HL-60 (cell line): Measurements from ENCODE around the gene CCNO.

Experiments used
- DNase-seq, 2 experiments: peaks; one replicate each; pipeline ENCODE4 v3.0.0-alpha.2; 2010 to 2020; ENCODE audit warnings: low read depth in 1 of 2, low spot score in 1 of 2
- H3K27ac ChIP-seq: fragments of 250-450 bp; sonication (Bioruptor Pico); replicated peaks from 2 replicates; pipeline ENCODE4 v1.5.1; 2020; ENCODE audit warnings: mild to moderate bottlenecking, moderate library complexity
- H3K27me3 ChIP-seq: fragments of 250-450 bp; sonication (Bioruptor Pico); 2 replicates; pipeline ENCODE4 v1.5.1; 2021; ENCODE audit warnings: mild to moderate bottlenecking, moderate library complexity; ENCODE audit not compliant: insufficient read depth, poor library complexity, severe bottlenecking
- H3K4me3 ChIP-seq: replicated peaks from 2 replicates; pipeline ENCODE4 v1.5.1; 2011; ENCODE audit warnings: mild to moderate bottlenecking, control low read depth, low read length; ENCODE audit not compliant: insufficient read depth
- GABPA ChIP-seq: IDR thresholded peaks from 2 replicates; pipeline ENCODE4 v1.6.1; 2012; ENCODE audit warnings: low read depth
- POLR2AphosphoS5 ChIP-seq: IDR thresholded peaks from 2 replicates; pipeline ENCODE4 v1.6.1; 2012; ENCODE audit warnings: low read depth
- SPI1 ChIP-seq: IDR thresholded peaks from 2 replicates; pipeline ENCODE4 v1.6.1; 2012; ENCODE audit warnings: low read depth, mild to moderate bottlenecking, borderline replicate concordance
- TF ChIP-seq, protein P1 (sequence below): IDR thresholded peaks from one replicate; pipeline ENCODE4 v1.5.1; 2011; ENCODE audit warnings: low read length, control low read depth, inconsistent platforms; ENCODE audit not compliant: insufficient read depth
- TF ChIP-seq, protein P2 (sequence below): IDR thresholded peaks from 2 replicates; pipeline ENCODE4 v1.6.1; 2012; ENCODE audit warnings: low read depth; ENCODE audit not compliant: insufficient replicate concordance

CCNO gene

GRCh38 chr5:55219770-55220169 lies 13.6 kb downstream of the CCNO start:
- Histone ChIP-seq H3K27ac (no peak overlapping the region), H3K4me3 (no peak overlapping the region), H3K27me3 (peaks cover 25% of the 10 kb centered on the region)
- TF ChIP-seq, protein P1, sequence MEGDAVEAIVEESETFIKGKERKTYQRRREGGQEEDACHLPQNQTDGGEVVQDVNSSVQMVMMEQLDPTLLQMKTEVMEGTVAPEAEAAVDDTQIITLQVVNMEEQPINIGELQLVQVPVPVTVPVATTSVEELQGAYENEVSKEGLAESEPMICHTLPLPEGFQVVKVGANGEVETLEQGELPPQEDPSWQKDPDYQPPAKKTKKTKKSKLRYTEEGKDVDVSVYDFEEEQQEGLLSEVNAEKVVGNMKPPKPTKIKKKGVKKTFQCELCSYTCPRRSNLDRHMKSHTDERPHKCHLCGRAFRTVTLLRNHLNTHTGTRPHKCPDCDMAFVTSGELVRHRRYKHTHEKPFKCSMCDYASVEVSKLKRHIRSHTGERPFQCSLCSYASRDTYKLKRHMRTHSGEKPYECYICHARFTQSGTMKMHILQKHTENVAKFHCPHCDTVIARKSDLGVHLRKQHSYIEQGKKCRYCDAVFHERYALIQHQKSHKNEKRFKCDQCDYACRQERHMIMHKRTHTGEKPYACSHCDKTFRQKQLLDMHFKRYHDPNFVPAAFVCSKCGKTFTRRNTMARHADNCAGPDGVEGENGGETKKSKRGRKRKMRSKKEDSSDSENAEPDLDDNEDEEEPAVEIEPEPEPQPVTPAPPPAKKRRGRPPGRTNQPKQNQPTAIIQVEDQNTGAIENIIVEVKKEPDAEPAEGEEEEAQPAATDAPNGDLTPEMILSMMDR, result no peak
- no peak for TF ChIP-seq SPI1
- no peak for TF ChIP-seq GABPA
- TF ChIP-seq POLR2AphosphoS5, result no peak
- TF ChIP-seq, protein P2, sequence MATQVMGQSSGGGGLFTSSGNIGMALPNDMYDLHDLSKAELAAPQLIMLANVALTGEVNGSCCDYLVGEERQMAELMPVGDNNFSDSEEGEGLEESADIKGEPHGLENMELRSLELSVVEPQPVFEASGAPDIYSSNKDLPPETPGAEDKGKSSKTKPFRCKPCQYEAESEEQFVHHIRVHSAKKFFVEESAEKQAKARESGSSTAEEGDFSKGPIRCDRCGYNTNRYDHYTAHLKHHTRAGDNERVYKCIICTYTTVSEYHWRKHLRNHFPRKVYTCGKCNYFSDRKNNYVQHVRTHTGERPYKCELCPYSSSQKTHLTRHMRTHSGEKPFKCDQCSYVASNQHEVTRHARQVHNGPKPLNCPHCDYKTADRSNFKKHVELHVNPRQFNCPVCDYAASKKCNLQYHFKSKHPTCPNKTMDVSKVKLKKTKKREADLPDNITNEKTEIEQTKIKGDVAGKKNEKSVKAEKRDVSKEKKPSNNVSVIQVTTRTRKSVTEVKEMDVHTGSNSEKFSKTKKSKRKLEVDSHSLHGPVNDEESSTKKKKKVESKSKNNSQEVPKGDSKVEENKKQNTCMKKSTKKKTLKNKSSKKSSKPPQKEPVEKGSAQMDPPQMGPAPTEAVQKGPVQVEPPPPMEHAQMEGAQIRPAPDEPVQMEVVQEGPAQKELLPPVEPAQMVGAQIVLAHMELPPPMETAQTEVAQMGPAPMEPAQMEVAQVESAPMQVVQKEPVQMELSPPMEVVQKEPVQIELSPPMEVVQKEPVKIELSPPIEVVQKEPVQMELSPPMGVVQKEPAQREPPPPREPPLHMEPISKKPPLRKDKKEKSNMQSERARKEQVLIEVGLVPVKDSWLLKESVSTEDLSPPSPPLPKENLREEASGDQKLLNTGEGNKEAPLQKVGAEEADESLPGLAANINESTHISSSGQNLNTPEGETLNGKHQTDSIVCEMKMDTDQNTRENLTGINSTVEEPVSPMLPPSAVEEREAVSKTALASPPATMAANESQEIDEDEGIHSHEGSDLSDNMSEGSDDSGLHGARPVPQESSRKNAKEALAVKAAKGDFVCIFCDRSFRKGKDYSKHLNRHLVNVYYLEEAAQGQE, result no peak
- no peak for DNase-seq

- Histone ChIP-seq H3K27me3 (peaks cover 25% of the 10 kb centered on the region), H3K27ac (no peak overlapping the region), H3K4me3 (no peak overlapping the region)
- no peak for DNase-seq
- no peak for TF ChIP-seq GABPA
- TF ChIP-seq, protein P2, result no peak
- TF ChIP-seq, protein P1, result no peak
- TF ChIP-seq SPI1, result no peak
- no peak for TF ChIP-seq POLR2AphosphoS5
Observed at GRCh38 chr5:55218967-55219366, 14.4 kb downstream of the CCNO start.

- no peak overlapping the region for H3K27ac ChIP-seq
- TF ChIP-seq GABPA, result no peak
- no peak for TF ChIP-seq POLR2AphosphoS5
- TF ChIP-seq SPI1, result no peak
- H3K27me3 ChIP-seq, result no peaks in the 10 kb centered on the region
- H3K4me3 ChIP-seq, result no peak overlapping the region
- DNase-seq, result no peak
Observed at GRCh38 chr5:55211184-55211874, 22.1 kb downstream of the CCNO start.

DNA sequence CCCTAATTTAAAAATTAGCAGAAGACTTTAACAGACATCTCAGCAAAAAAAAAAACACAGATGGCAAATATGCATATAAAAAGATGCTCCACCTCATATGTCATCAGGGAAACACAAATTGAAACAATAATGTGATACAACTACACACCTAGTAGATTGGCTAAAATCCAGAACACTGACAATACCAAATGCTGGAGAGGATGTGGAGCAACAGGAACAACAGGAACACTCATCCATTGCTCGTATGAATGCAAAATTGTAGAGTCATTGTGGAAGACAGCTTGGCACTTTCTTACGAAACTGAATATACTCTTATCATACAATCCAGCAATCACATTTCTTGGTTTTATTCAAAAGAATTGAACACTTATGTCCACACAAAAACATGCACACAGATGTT lies 28.4 kb downstream of the CCNO start:
- no peak overlapping the region for H3K4me3 ChIP-seq
- TF ChIP-seq SPI1 (no peak), POLR2AphosphoS5 (no peak), GABPA (no peak)
- TF ChIP-seq, protein P2, result no peak
- TF ChIP-seq, protein P1, result no peak
- no peaks in the 10 kb centered on the region for H3K27me3 ChIP-seq
- no peak for DNase-seq
- no peak overlapping the region for H3K27ac ChIP-seq
